SK-N-SH (cell line): ENCODE measurements around the gene THPO. TPM values are rescaled to one million over a fixed set of nuclear protein-coding genes. Genes with fewer than 3 reads are reported as not detected.

Source experiments
- CTCF ChIA-PET: fragments of 300-600, 350-600 bp; formaldehyde crosslinking; extraction: SDS; loops from one replicate; lab custom pipeline; 2021; lab: Yijun Ruan, JAX
- POLR2A ChIA-PET: fragments of 350-600 bp; sonication (Branson Sonifier 250); formaldehyde crosslinking; extraction: SDS; loops from one replicate; lab custom pipeline; 2020; ENCODE audit warnings: antibody characterized with exemption, inconsistent platforms; lab: Yijun Ruan, JAX
- DNase-seq: peaks from one replicate; pipeline ENCODE4 v3.0.0; 2012
- H2AFZ ChIP-seq: fragments of 200-600 bp; sonication (generic); 2 replicates; pipeline ENCODE4 v1.8.1; 2016; ENCODE audit warnings: antibody characterized with exemption, mild to moderate bottlenecking, low read depth
- H3F3A ChIP-seq: fragments of 200-600 bp; sonication (generic); replicated peaks from 2 replicates; pipeline ENCODE3; 2016; ENCODE audit warnings: antibody characterized with exemption, mild to moderate bottlenecking; ENCODE audit not compliant: insufficient read depth
- H3K27ac ChIP-seq, 2 experiments: fragments of 200-500 bp in 1 of 2; fragments of 200-600 bp in 1 of 2; sonication (Bioruptor generic) in 1 of 2; sonication (generic), shearing (Covaris generic) in 1 of 2; 2 replicates each; pipeline versions ENCODE4 v1.5.1 to v1.6.1; 2014 to 2016; ENCODE audit warnings: low read depth in 2 of 2, inconsistent platforms in 1 of 2, low read length in 1 of 2, mild to moderate bottlenecking in 1 of 2, mixed read lengths in 1 of 2
- H3K27me3 ChIP-seq: fragments of 200-600 bp; sonication (generic), shearing (Covaris generic); 2 replicates; pipeline ENCODE4 v1.6.1; 2016; ENCODE audit warnings: mixed run types; ENCODE audit not compliant: insufficient read depth
- H3K36me3 ChIP-seq, 2 experiments: fragments of 200-500 bp in 1 of 2; fragments of 200-600 bp in 1 of 2; sonication (Bioruptor generic) in 1 of 2; sonication (generic) in 1 of 2; replicated peaks in 1 of 2; 2 replicates each; pipeline versions ENCODE3 to v1.5.1; 2014 to 2016; ENCODE audit warnings: low read length in 1 of 2, mild to moderate bottlenecking in 1 of 2; ENCODE audit not compliant: insufficient read depth in 2 of 2, control insufficient read depth in 1 of 2
- H3K4me1 ChIP-seq, 2 experiments: fragments of 200-500 bp in 1 of 2; fragments of 200-600 bp in 1 of 2; sonication (Bioruptor generic) in 1 of 2; sonication (generic), shearing (Covaris generic) in 1 of 2; 2 replicates each; pipeline versions ENCODE4 v1.5.1 to v1.6.1; 2014 to 2016; ENCODE audit warnings: low read depth in 1 of 2, low read length in 1 of 2, mixed run types in 1 of 2; ENCODE audit not compliant: insufficient read depth in 2 of 2, control insufficient read depth in 1 of 2
- H3K4me2 ChIP-seq: fragments of 200-600 bp; sonication (generic), shearing (Covaris generic); 2 replicates; pipeline ENCODE4 v1.6.1; 2017; ENCODE audit warnings: mixed run types
- H3K4me3 ChIP-seq, 2 experiments: fragments of 200-500 bp in 1 of 2; fragments of 200-600 bp in 1 of 2; sonication (Bioruptor generic) in 1 of 2; sonication (generic), shearing (Covaris generic) in 1 of 2; 2 replicates each; pipeline versions ENCODE4 v1.5.1 to v1.8.1; 2014 to 2016; ENCODE audit warnings: low read depth in 2 of 2, inconsistent platforms in 1 of 2, low read length in 1 of 2, mild to moderate bottlenecking in 1 of 2, mixed read lengths in 1 of 2, moderate library complexity in 1 of 2
- H3K79me2 ChIP-seq: fragments of 200-600 bp; sonication (generic); 2 replicates; pipeline ENCODE4 v1.8.1; 2017; ENCODE audit warnings: mild to moderate bottlenecking; ENCODE audit not compliant: insufficient read depth
- H3K9ac ChIP-seq: fragments of 200-600 bp; sonication (generic); 2 replicates; pipeline ENCODE4 v1.6.1; 2017; ENCODE audit warnings: mixed run types
- H3K9me2 ChIP-seq: fragments of 200-600 bp; sonication (generic); 2 replicates; pipeline ENCODE4 v1.6.1; 2017; ENCODE audit warnings: mixed run types
- H3K9me3 ChIP-seq: fragments of 200-600 bp; sonication (generic); 2 replicates; pipeline ENCODE4 v1.6.1; 2017; ENCODE audit warnings: mixed run types, mild to moderate bottlenecking, moderate library complexity
- H4K20me1 ChIP-seq: fragments of 200-600 bp; sonication (generic); 2 replicates; pipeline ENCODE4 v1.6.1; 2017; ENCODE audit warnings: mild to moderate bottlenecking, mixed run types; ENCODE audit not compliant: insufficient read depth
- FOSL2 ChIP-seq: IDR thresholded peaks from 2 replicates; pipeline ENCODE4 v1.4.0; 2012; ENCODE audit warnings: low read depth, mild to moderate bottlenecking, moderate library complexity, borderline replicate concordance
- FOXM1 ChIP-seq: IDR thresholded peaks from 2 replicates; pipeline ENCODE4 v1.4.0; 2012; ENCODE audit warnings: low read depth, mild to moderate bottlenecking
- GABPA ChIP-seq: IDR thresholded peaks from 2 replicates; pipeline ENCODE4 v1.4.0; 2012; ENCODE audit warnings: low read depth, mild to moderate bottlenecking
- GATA2 ChIP-seq: sonication (generic); formaldehyde crosslinking; IDR thresholded peaks from 2 replicates; pipeline ENCODE4 v1.5.0; 2020; ENCODE audit warnings: mild to moderate bottlenecking, missing genetic modification reagents
- JUND ChIP-seq: IDR thresholded peaks from 2 replicates; pipeline ENCODE4 v1.4.0; 2012
- MEF2A ChIP-seq: IDR thresholded peaks from 2 replicates; pipeline ENCODE4 v1.4.0; 2012; ENCODE audit warnings: low read depth, borderline replicate concordance
- NFIC ChIP-seq: IDR thresholded peaks from 2 replicates; pipeline ENCODE4 v1.4.0; 2012; ENCODE audit warnings: borderline replicate concordance
- PBX3 ChIP-seq: IDR thresholded peaks from 2 replicates; pipeline ENCODE4; 2012
- RFX5 ChIP-seq: IDR thresholded peaks from 2 replicates; pipeline ENCODE4 v1.6.1; 2012; ENCODE audit warnings: mild to moderate bottlenecking, improper control_type of control experiment, low read length
- RXRA ChIP-seq: IDR thresholded peaks from 2 replicates; pipeline ENCODE4 v1.4.0; 2012; ENCODE audit warnings: low read depth, mild to moderate bottlenecking, borderline replicate concordance
- SIN3A ChIP-seq: IDR thresholded peaks from 2 replicates; pipeline ENCODE4 v1.6.1; 2012; ENCODE audit warnings: low read depth, mild to moderate bottlenecking, low read length, moderate library complexity, borderline replicate concordance
- SMC3 ChIP-seq: IDR thresholded peaks from 2 replicates; pipeline ENCODE4 v1.6.1; 2012; ENCODE audit warnings: low read depth, low read length, improper control_type of control experiment
- TAF1 ChIP-seq: IDR thresholded peaks from 2 replicates; pipeline ENCODE4 v1.6.1; 2012; ENCODE audit warnings: low read depth, mild to moderate bottlenecking, low read length, moderate library complexity, borderline replicate concordance
- TCF12 ChIP-seq: IDR thresholded peaks from 2 replicates; pipeline ENCODE4 v1.4.0; 2012
- USF1 ChIP-seq: IDR thresholded peaks from 2 replicates; pipeline ENCODE4 v1.4.0; 2012; ENCODE audit warnings: low read depth, borderline replicate concordance
- YY1 ChIP-seq: IDR thresholded peaks from 2 replicates; pipeline ENCODE4 v1.4.0; 2012; ENCODE audit warnings: low read depth, mild to moderate bottlenecking
- WGBS: methylation state at CpG from one replicate; pipeline ENCODE4 v1.1.6; 2017; ENCODE audit warnings: low lambda C conversion rate; 5-methylcytosine and 5-hydroxymethylcytosine counted together
- polyA plus RNA-seq, 3 experiments: library from polyadenylated mRNA; depleted of rRNA; stranded (reverse); fragments of >200 nt; gene quantifications; 2 replicates each; pipeline ENCODE4 v1.2.3, GENCODE V29; 2012
- TF ChIP-seq, protein P1 (sequence below): IDR thresholded peaks from 2 replicates; pipeline ENCODE4 v1.4.0; 2012; ENCODE audit warnings: low read depth
- TF ChIP-seq, protein P2 (sequence below): IDR thresholded peaks from 2 replicates; pipeline ENCODE4 v1.4.0; 2012; ENCODE audit warnings: low read depth, borderline replicate concordance
- TF ChIP-seq, protein P3 (sequence below): fragments of 150-350 bp; IDR thresholded peaks from 2 replicates; pipeline ENCODE4 v1.6.1; 2017; ENCODE audit warnings: antibody characterized with exemption, low read length, low read depth, borderline replicate concordance

THPO gene
- polyA plus RNA-seq, 1 of the 3 experiments (the other 2 are of a cell fraction), result 0.07 TPM

GRCh38 chr3:184379358-184380184 is 1.6 kb upstream of the THPO start, which contains the start of gene CHRD (continued):
- no peak for TF ChIP-seq GABPA

- CTCF ChIA-PET, result interaction anchor here (1.0 to 2.3 kb wide), 4 partner anchors 25 to 171 kb away, joined by 3 to 10 read pairs (median 4); no protein-coding TSS in a partner anchor
- Histone ChIP-seq H2AFZ (no peak overlapping the region), H3K9me3 (no peaks in the 10 kb centered on the region), H3K79me2 (no peaks in the 10 kb centered on the region), H3F3A (peaks cover 4% of the 10 kb centered on the region), H3K9ac (no peak overlapping the region), H4K20me1 (no peaks in the 10 kb centered on the region), H3K36me3 (no peaks in the 10 kb centered on the region), H3K27me3 (peaks cover 7% of the 10 kb centered on the region; the same call in 1 of the 2 replicates), H3K27ac (no peak overlapping the region), H3K4me2 (no peak overlapping the region; the same call in 1 of the 2 replicates), H3K4me3 (no peak overlapping the region), H3K4me1 (peaks cover 0 to 12% of the 10 kb centered on the region in 2 experiments; a peak in 1 of 4 replicates), H3K9me2 (no peaks in the 10 kb centered on the region)
- WGBS, result 78% methylated on average over 7 of the region's 10 CpGs
- POLR2A ChIA-PET, result no interaction called here
- DNase-seq, result no peak
- no peak for TF ChIP-seq YY1
- peak; percentile 31; the same call in 1 of the 2 replicates for TF ChIP-seq GATA2 (CRISPR knock-in tag)
Measured at GRCh38 chr3:184378651-184379357, 797 bp upstream of the THPO start.

DNA sequence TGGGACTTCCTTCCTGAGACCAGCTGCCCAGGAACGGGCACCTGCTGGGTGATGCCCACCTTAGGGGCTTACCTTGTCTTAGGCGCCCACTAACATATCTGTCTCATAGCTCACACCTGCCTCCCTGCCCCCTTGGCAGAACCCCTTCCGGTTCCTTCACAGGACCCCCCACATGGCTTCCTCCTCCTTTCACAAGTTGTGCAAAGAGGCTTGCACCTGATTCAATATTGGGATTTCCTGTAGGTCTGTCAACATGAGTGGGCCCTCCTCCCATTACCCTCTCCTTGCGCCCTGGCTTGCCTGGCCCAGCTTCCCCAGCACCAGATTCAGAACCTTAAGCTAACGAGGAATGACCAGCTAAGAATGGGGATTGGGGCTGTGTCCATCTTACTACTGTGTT is 633 bp downstream of the THPO start:
- ChIA-PET CTCF (interaction anchor here (0.6 to 2.3 kb wide), 3 partner anchors 39 to 136 kb away, joined by 3 to 10 read pairs (median 3); no protein-coding TSS in a partner anchor), POLR2A (interaction anchor here (0.6 kb wide), 1 partner anchor 142 kb away, joined by 3 read pairs; no protein-coding TSS in a partner anchor)
- H3K36me3 ChIP-seq, result no peaks in the 10 kb centered on the region
- H3K27ac ChIP-seq, result no peak overlapping the region
- no peak overlapping the region for H3K4me3 ChIP-seq
- peaks cover 7% of the 10 kb centered on the region; the same call in 1 of the 2 replicates for H3K27me3 ChIP-seq
- DNase-seq, result no peak
- no peaks in the 10 kb centered on the region for H3K9me3 ChIP-seq
- H3K4me2 ChIP-seq, result no peak overlapping the region
- H2AFZ ChIP-seq, result no peak overlapping the region
- peaks cover 4% of the 10 kb centered on the region for H3F3A ChIP-seq
- H3K79me2 ChIP-seq, result no peaks in the 10 kb centered on the region
- H4K20me1 ChIP-seq, result no peaks in the 10 kb centered on the region
- 83% methylated on average over 5 of the region's 5 CpGs for WGBS
- no peaks in the 10 kb centered on the region for H3K9me2 ChIP-seq
- peaks cover 0 to 12% of the 10 kb centered on the region in 2 experiments; a peak in 1 of 4 replicates for H3K4me1 ChIP-seq
- H3K9ac ChIP-seq, result no peak overlapping the region
- no peak for TF ChIP-seq PBX3
- no peak for TF ChIP-seq RFX5
- TF ChIP-seq RXRA, result no peak
- TF ChIP-seq MEF2A, result no peak
- no peak for TF ChIP-seq TAF1
- no peak for TF ChIP-seq SMC3
- TF ChIP-seq NFIC, result no peak
- TF ChIP-seq JUND, result no peak
- TF ChIP-seq, protein P1, sequence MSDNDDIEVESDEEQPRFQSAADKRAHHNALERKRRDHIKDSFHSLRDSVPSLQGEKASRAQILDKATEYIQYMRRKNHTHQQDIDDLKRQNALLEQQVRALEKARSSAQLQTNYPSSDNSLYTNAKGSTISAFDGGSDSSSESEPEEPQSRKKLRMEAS, result no peak
- no peak for TF ChIP-seq FOSL2
- no peak for TF ChIP-seq SIN3A
- no peak for TF ChIP-seq TCF12
- TF ChIP-seq, protein P2, sequence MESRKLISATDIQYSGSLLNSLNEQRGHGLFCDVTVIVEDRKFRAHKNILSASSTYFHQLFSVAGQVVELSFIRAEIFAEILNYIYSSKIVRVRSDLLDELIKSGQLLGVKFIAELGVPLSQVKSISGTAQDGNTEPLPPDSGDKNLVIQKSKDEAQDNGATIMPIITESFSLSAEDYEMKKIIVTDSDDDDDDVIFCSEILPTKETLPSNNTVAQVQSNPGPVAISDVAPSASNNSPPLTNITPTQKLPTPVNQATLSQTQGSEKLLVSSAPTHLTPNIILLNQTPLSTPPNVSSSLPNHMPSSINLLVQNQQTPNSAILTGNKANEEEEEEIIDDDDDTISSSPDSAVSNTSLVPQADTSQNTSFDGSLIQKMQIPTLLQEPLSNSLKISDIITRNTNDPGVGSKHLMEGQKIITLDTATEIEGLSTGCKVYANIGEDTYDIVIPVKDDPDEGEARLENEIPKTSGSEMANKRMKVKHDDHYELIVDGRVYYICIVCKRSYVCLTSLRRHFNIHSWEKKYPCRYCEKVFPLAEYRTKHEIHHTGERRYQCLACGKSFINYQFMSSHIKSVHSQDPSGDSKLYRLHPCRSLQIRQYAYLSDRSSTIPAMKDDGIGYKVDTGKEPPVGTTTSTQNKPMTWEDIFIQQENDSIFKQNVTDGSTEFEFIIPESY, result no peak
- no peak for TF ChIP-seq GATA2 (CRISPR knock-in tag)
- TF ChIP-seq USF1, result no peak
- no peak for TF ChIP-seq FOXM1
- TF ChIP-seq, protein P3, sequence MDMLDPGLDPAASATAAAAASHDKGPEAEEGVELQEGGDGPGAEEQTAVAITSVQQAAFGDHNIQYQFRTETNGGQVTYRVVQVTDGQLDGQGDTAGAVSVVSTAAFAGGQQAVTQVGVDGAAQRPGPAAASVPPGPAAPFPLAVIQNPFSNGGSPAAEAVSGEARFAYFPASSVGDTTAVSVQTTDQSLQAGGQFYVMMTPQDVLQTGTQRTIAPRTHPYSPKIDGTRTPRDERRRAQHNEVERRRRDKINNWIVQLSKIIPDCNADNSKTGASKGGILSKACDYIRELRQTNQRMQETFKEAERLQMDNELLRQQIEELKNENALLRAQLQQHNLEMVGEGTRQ, result no peak
